RPMI8226 (cell line): Measurements from ENCODE around the gene MYLK.
A peak's percentile ranks its signal among the peaks of the same experiment; 100 is the strongest.
"Not testable (repeated sequence)": the region's sequence is repeated elsewhere in the genome, so short reads cannot be mapped to it uniquely, and the experiment has no call there.

Experiments used
- DNase-seq: peaks from one replicate; pipeline ENCODE4 v3.0.0-alpha.2; 2015

Gene MYLK

DNA sequence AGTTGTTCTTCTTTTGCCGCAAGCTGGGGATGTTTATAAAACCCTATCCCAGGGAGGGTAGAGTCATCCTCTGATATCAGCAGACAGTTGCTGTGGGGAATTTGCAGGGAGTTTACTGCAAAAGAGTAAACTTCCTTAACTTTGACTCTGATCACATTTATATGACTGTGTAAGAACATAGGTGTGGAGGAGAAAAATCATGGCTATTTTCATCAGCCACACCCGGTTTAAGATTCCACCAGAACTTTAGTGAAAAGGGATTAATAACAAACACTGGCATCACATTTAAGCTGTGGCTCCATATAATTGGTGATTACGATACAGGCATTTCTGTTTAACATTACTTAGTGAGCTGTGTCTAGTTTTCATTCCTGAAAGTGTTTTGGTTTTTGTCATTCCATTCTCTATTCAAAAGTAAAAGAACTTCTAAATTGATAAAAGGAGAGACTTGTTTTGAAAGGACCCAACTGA, 143.1 kb downstream of the MYLK start:
- no peak for DNase-seq

DNA sequence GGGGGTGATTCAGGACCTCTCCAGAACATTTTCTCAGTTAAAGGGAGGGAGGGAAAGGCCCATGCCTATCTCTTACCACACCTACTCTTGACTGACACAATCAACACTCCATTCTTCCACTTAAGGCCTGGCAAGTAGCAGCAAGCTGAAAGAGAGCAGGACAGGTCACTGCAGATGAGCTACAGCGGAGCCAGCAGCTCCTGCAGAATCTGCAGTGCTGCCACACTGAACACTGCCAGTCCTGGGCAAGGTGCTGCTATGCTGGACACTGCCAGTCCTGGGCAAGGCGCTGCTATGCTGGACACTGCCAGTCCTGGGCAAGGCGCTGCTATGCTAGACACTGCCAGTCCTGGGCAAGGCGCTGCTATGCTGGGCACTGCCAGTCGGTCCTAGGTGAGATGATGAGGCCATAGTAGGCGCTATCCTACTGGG, 143.7 kb downstream of the MYLK start:
- DNase-seq: no peak

- no peak for DNase-seq
Measured at GRCh38 chr3:123739754-123740153, 144.4 kb downstream of the MYLK start.

- no peak for DNase-seq
Measured at GRCh38 chr3:123739106-123739505, 145.0 kb downstream of the MYLK start.

GRCh38 chr3:123738522-123738921, 145.6 kb downstream of the MYLK start:
- not testable (repeated sequence) for DNase-seq

GRCh38 chr3:123737168-123737567, 147.0 kb downstream of the MYLK start:
- DNase-seq: no peak

DNA sequence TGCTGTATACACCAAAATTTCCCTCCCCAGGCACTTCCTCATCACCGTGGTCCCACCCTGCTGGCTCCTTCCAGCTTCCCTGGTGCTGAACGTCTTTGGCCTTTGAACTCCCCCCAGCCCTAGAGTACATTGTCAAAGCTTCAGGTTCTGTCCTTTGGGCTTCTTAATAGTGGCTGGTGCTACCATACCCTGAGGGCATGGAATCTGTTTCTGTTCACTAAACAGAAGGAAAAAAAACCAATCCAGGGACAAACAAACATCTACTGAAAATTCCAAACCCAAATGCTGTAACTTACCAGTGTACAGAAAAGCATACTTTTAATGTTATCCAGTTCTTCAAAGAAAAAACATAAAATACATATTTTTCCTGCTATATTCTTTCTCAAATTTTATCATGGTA, 148.7 kb downstream of the MYLK start:
- DNase-seq: no peak

DNA sequence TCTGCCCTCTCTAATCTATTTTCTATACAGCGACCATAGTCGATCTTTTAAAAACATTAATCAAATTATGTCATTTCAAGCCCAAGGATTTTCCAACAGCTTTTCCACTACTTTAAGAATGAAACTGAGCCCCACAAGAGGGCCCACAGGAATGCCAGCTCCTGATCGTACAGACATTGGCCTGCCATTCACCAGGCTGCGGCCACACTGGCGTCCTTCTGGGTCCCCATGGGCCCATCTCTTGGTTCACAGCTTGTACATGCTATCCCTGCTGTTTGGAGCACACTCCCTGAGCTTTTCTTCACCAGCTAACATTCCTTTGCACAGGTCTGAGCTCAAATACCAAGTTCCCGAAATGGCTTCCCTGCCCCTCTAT, 149.6 kb downstream of the MYLK start:
- DNase-seq: no peak

DNA sequence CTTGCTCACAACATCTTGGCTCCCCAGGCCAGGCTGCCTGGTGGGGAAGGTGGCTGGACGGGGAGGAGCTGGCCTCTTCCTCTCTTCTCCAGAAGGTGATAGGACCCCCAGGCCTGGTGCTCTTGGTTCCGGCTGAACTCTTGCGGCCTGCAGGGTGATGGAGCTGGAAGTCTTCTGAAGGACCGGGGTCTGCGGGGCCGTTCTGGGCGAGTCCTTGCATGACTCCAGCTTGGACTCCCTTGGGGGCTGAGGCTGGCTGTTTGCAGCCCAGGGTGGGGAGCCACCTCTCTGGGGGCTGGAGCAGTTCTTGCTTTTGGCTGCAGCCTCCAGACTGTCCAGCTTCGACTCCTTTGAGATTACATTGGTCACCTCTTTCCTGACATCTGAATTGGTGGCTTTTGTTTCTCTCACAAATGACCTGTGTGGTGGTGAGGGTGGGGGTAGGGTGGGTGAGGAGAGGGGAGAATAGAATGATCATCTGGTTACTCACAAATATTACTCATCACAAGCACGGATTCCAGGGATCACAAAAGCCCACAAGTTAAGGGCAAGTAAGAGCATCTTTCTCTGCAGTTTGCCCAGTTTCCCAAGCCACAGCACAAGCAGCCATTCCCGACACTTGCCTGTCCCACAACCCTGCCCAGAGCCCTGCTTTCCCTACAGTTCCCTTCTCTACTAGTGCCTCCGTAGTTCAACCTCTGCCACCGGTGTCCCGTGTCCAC, 150.2 kb downstream of the MYLK start:
- no peak for DNase-seq

DNA sequence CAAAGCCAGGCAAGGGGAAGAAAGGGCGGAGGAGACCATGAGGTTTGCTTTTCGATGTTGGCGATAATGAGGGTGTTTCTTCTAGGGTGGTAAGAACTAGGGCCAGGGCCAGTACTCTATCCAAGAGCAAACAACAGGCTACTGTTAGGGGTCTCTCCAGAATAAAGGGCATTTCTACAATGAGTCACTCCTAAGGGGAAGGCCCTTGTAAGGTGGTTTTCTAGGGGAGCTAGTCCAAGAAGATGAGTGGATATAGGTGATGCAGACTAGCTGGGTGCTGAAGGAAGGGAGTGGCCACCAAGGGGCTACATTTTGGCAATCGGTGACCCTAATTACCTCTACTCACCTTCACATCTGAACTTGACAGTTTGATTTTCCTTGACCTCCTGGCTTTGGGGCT, 150.8 kb downstream of the MYLK start:
- DNase-seq: no peak

GRCh38 chr3:123732447-123732846, 151.7 kb downstream of the MYLK start:
- no peak for DNase-seq

DNA sequence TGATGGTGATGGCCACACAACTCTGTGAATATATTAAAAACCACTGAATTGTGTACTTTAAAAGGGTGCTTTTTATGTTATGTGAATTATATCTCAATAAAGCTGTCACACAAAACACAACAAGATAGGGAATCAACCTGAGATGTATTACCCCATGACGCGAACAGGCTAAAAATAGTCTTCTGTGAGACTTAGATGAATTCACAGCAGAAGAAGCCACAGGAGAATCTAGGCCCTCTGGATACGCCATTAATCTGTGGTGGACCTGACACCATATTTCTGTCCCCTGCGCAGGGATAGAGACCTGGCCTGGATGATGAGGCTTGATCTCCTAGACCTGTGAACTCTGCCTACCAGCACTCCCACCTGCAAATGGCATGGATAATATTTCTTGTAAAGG, 153.3 kb downstream of the MYLK start:
- no peak for DNase-seq

DNA sequence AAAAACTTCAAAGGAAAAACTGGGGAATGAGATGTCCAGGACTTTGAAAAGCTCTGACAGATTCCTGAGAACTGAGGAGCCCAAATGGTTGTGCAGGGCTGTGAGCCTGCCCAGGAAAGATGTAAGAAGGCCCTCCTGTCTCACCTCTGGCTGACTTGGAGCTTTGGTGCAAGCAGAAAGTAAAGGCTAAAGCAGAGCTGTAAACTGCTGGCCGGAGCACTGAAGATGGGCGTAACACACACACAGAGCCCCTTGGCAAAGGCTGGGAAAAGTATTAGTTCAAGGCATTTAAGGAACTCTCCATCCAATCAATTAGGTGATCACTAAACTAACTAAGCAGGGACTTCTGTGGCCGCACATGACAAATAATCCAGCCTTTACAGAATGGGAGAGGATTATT, 155.1 kb downstream of the MYLK start:
- DNase-seq: no peak

DNA sequence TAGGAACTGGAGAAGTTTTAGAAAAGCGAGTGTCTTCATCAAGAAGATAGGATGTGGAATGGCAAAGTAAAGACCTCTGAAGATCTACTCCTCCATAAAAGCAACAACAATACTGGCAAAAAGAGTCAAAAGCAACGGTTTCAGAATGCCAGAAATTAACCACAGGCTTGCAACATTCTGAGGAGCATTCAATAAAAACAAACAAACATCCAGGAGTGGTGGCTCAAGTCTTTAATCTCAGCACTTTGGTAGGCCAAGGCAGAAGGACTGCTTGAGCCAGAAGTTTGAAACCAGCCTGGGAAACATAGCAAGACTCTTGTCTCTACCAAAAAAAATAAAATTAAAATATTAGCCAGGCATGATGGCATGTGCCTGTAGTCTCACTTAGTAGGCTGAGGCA, 156.1 kb downstream of the MYLK start:
- DNase-seq: no peak

DNA sequence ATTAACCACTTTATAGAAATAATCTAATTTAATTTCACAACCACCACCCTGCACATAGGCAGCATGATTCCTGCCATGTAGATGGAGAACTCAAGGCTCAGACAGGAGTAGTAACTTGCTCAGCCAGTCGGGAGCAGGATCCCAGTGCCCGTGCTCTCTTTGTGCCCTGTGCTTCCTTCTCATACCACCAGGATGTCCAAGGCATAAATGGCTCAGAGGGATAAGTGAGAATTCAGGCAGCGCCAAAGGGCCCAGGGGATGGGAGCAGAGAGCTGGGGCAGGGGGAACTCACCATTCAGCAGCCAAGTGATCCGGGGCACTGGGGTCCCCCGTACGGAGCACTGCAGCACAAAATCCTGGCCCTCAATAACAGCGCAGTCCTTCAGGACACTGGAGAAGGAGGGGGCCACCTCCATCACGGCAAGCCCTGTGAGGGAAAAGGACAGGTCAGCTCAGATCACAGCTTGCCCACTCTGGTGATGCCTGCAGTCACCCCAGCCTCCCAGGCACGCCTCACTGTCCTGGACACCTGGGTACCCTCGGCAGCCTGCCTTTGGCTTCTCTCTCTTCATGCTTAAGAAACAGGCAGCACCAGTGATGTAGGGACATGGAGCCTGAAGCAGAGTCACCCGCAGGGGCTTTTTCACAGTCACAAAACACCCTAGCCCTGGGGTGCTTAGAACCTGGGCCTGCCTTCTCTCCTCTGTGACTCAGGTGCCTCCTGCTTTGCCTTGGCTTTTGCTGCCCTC, 158.3 kb downstream of the MYLK start:
- no peak for DNase-seq

DNA sequence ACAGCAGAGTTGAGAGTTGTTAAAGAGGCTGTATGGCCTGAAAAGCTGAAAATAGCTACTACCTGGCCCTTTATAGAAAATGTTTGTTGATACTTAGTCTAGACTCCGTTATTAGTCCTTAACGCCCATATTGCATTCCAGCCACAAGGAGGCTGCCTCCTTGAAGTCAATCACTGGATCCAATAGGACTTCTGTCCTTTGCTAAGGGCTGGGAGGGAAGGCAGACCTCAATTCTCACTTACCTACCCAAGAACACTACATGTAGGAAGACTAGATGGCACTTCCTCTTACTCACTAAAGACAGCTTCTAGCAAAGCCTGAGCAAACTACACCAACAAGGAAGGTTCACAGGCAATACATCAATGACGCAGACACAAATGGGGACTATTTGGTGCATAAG, 159.8 kb downstream of the MYLK start:
- DNase-seq: no peak

DNA sequence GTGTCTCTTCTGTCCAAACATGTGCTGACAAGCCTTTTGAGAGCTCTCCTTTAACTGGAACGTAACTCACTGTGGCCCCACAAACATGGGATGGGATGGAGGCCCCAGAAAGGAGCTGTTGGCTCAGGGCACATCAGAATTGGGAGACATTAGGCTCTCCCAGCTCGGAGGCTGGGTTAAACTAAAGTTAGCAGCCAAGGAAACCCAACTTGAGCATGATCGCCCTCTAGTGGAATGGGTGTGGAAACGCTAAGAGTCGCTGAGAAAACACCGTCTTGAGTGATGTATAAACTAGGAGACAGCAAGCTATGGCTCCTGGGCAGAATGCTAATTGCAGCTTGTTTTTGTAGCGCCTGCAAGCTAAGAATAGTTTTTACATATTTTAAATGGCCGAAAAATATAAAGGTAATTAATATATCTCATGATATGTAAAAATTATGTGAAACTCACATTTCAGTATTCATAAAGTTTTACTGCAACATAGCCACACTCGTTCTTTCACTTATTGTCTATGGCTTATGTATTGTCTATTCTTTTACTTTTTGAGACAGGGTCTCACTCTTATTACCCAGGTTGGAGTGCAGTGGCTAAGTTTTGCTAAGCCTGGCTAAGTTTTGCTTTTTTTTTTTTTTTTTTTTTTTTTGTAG, 160.5 kb downstream of the MYLK start:
- peak; percentile 82 for DNase-seq

- DNase-seq: no peak
Measured at GRCh38 chr3:123723070-123723469, 161.1 kb downstream of the MYLK start.

- DNase-seq: no peak
Measured at GRCh38 chr3:123722456-123722855, 161.7 kb downstream of the MYLK start.

GRCh38 chr3:123722021-123722420, 162.1 kb downstream of the MYLK start:
- no peak for DNase-seq

DNA sequence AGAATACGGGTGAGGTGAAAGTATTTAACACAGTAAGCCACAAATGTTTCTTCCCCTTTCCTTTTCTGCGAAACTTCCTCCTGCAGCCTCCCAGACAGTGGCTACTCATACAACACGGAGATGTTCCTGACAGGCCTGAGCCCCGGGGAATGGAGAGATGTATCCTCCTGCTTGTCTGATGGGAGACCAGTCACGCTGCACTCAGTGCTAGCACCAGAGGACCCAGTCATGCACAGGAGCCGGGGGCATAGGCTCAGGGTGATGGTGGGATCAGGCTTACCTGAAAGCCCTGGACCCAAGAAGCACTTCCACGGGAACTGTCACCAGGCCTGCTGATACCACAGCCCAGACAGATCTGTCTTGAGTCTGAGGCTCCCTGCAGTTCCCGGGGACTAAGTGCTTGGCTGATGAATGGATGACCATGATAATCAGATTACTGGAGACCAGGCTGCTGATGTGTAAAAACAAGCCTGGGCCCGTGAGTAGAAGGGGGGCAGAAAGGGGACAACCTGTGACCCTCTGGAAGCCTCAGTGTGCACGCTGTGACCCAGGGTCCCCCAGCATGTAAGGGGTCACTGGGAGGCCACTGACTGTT, 162.9 kb downstream of the MYLK start:
- DNase-seq: not testable (repeated sequence)

DNA sequence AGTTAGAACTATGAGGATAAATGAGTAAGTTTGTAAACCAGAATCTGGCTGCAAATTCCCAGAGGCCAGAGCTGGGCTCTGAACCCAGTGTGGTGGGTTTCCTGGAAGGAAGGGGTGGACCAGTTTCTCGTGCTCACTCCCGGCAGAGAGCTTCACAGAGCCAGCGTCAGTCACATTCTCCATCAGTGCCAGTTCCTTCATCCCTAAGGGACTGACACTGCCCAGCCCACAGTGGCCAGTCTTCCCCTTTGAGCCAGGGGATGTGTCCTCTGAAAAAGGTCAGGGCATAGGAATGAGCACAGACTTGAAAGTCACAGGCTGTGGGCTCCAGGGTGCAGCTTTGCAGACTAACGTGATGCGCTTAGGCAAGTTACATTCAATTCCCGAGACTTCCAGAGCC, 163.5 kb downstream of the MYLK start:
- DNase-seq: no peak

DNA sequence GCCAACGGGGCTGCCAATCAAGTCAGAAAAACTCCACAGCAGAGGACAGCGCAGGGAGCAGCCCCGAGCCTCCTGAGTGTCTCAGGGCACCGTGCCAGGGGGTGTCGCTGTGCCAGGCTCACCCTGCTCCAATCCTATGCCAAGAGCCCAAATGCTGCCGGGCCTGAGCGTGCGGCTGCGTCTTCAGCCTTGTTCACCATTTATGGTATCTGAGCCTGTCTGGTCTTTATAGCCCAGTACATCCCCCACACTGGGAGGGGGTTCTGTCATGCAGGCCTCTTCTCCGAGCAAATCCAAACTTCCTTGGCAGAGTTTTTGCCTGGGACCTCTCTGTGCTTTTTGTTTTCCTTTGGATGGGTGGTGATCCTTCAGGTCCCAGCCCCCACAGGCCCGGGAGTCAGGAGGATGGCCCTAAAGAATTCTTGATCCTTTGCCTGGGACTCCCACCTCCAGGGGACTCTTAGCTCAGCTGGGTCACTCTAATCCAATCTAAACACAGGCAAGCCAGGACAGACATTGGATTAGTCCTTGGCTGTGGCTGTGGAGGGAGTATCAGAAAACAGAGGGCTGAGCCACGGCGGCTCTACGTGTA, 164.2 kb downstream of the MYLK start:
- DNase-seq: no peak
